HCEC 1CT (cell line): ENCODE results near the gene POU2F3.

ENCODE experiments used
- DNase-seq: peaks from one replicate; pipeline ENCODE4 v3.0.0-alpha.2; 2017

The POU2F3 gene

GRCh38 chr11:120210626-120211521, 29.1 kb upstream of the POU2F3 start, which contains the start of gene OAF:
TSS of gene OAF (plus strand) at chr11:120211032. CDS start at chr11:120211280, 248 bp downstream.
- DNase-seq = peak; percentile 86

- no peak for DNase-seq
Measured at GRCh38 chr11:120211522-120212258, 28.2 kb upstream of the POU2F3 start.

- no peak for DNase-seq
Measured at GRCh38 chr11:120212259-120212878, 27.6 kb upstream of the POU2F3 start.

- DNase-seq = no peak
Measured at GRCh38 chr11:120212926-120213325, 27.0 kb upstream of the POU2F3 start.

- no peak for DNase-seq
Measured at GRCh38 chr11:120214581-120214980, 25.4 kb upstream of the POU2F3 start.

GRCh38 chr11:120215634-120216033, 24.3 kb upstream of the POU2F3 start:
- peak; percentile 48 for DNase-seq

- DNase-seq = no peak
Measured at GRCh38 chr11:120216426-120217102, 23.4 kb upstream of the POU2F3 start.

- DNase-seq = no peak
Measured at GRCh38 chr11:120217526-120217925, 22.4 kb upstream of the POU2F3 start.

GRCh38 chr11:120217941-120218694, 21.8 kb upstream of the POU2F3 start:
- no peak for DNase-seq

- DNase-seq = no peak
Measured at GRCh38 chr11:120218695-120219033, 21.3 kb upstream of the POU2F3 start.

- DNase-seq = peak; percentile 32
Measured at GRCh38 chr11:120219232-120219937, 20.6 kb upstream of the POU2F3 start.

GRCh38 chr11:120219938-120220746, 19.8 kb upstream of the POU2F3 start:
- no peak for DNase-seq

- no peak for DNase-seq
Measured at GRCh38 chr11:120220747-120221037, 19.2 kb upstream of the POU2F3 start.

GRCh38 chr11:120221115-120221752, 18.7 kb upstream of the POU2F3 start:
- no peak for DNase-seq

GRCh38 chr11:120222916-120223315, 17.0 kb upstream of the POU2F3 start:
- no peak for DNase-seq

GRCh38 chr11:120223793-120224192, 16.1 kb upstream of the POU2F3 start:
- DNase-seq = no peak

GRCh38 chr11:120224361-120224760, 15.6 kb upstream of the POU2F3 start:
- no peak for DNase-seq

- DNase-seq = no peak
Measured at GRCh38 chr11:120224972-120225909, 14.7 kb upstream of the POU2F3 start.

- no peak for DNase-seq
Measured at GRCh38 chr11:120226242-120226641, 13.7 kb upstream of the POU2F3 start.
